Keratinocyte (primary cell): ENCODE measurements around the gene TOR3A. TPM values are rescaled to one million over a fixed set of nuclear protein-coding genes. Genes with fewer than 3 reads are reported as not detected.

Experiments used
- DNase-seq: peaks from one replicate; pipeline ENCODE4 v3.0.0-alpha.2; 2011; ENCODE audit warnings: low read depth, missing footprints, low spot score
- FAIRE-seq: peaks from 2 replicates; lab custom pipeline; 2011; peaks lifted over from hg19 to GRCh38; lab: Jason Lieb, UNC
- H2AFZ ChIP-seq: 2 replicates; pipeline ENCODE4 v1.6.0; 2012; ENCODE audit warnings: low read length, control low read depth, inconsistent platforms; ENCODE audit not compliant: control insufficient read depth
- H3K27ac ChIP-seq: 2 replicates; pipeline ENCODE4 v1.5.1; 2011; ENCODE audit warnings: low read length; ENCODE audit not compliant: control insufficient read depth, insufficient read depth
- H3K27me3 ChIP-seq: 3 replicates; pipeline ENCODE4 v1.6.0; 2011; ENCODE audit warnings: low read length; ENCODE audit not compliant: control insufficient read depth, insufficient read depth; ENCODE audit errors: extremely low read depth
- H3K36me3 ChIP-seq, 2 experiments: 2 replicates in 1 of 2; 3 replicates in 1 of 2; pipeline ENCODE4 v1.5.1; 2011; ENCODE audit warnings: low read length in 2 of 2, mild to moderate bottlenecking in 1 of 2; ENCODE audit not compliant: control insufficient read depth in 2 of 2, insufficient read depth in 2 of 2; ENCODE audit errors: extremely low read depth in 1 of 2
- H3K4me1 ChIP-seq: 3 replicates; pipeline ENCODE4 v1.5.1; 2011; ENCODE audit warnings: low read length; ENCODE audit not compliant: control insufficient read depth, insufficient read depth; ENCODE audit errors: extremely low read depth
- H3K4me2 ChIP-seq: 3 replicates; pipeline ENCODE4 v1.6.0; 2011; ENCODE audit warnings: low read depth, low read length; ENCODE audit not compliant: control insufficient read depth, insufficient read depth; ENCODE audit errors: extremely low read depth
- H3K4me3 ChIP-seq, 3 experiments: fragments of 200-600 bp in 1 of 3; sonication (generic) in 1 of 3; 2 replicates in 2 of 3; 3 replicates in 1 of 3; pipeline ENCODE4 v1.5.1; 2011 to 2016; ENCODE audit warnings: low read length in 3 of 3, mild to moderate bottlenecking in 3 of 3, control low read depth in 2 of 3, inconsistent platforms in 1 of 3, low read depth in 1 of 3, mixed read lengths in 1 of 3, mixed run types in 1 of 3, moderate library complexity in 1 of 3; ENCODE audit not compliant: control insufficient read depth in 2 of 3, insufficient read depth in 2 of 3; ENCODE audit errors: extremely low read depth in 1 of 3
- H3K79me2 ChIP-seq: 2 replicates; pipeline ENCODE4 v1.6.0; 2012; ENCODE audit warnings: low read length; ENCODE audit not compliant: control insufficient read depth, insufficient read depth
- H3K9ac ChIP-seq: 3 replicates; pipeline ENCODE4 v1.6.0; 2011; ENCODE audit warnings: low read length; ENCODE audit not compliant: control insufficient read depth, insufficient read depth; ENCODE audit errors: extremely low read depth
- H3K9me1 ChIP-seq: 3 replicates; pipeline ENCODE4 v1.6.0; 2011; ENCODE audit warnings: low read length; ENCODE audit not compliant: control insufficient read depth, insufficient read depth; ENCODE audit errors: extremely low read depth
- H3K9me3 ChIP-seq: 2 replicates; pipeline ENCODE4 v1.5.1; 2012; ENCODE audit warnings: low read depth, low read length; ENCODE audit not compliant: control insufficient read depth
- H4K20me1 ChIP-seq: 3 replicates; pipeline ENCODE4 v1.6.0; 2011; ENCODE audit warnings: low read length; ENCODE audit not compliant: control insufficient read depth, insufficient read depth; ENCODE audit errors: extremely low read depth
- CTCF ChIP-seq, 3 experiments: IDR thresholded peaks in 1 of 3; conservative IDR thresholded peaks in 1 of 3; optimal IDR thresholded peaks in 1 of 3; 2 replicates in 2 of 3; 3 replicates in 1 of 3; pipeline versions ENCODE3 to v1.5.1; 2011; ENCODE audit warnings: low read length in 3 of 3, mild to moderate bottlenecking in 3 of 3, moderate library complexity in 2 of 3, control low read depth in 1 of 3, inconsistent platforms in 1 of 3; ENCODE audit not compliant: insufficient read depth in 2 of 3; ENCODE audit errors: extremely low read depth in 1 of 3
- EZH2 ChIP-seq: IDR thresholded peaks from one replicate; pipeline ENCODE4 v1.6.1; 2012; ENCODE audit warnings: inconsistent platforms, mild to moderate bottlenecking, low read length, moderate library complexity
- dilution Hi-C: fragments of 300-500 bp; cut with MboI; formaldehyde crosslinking; loops from one replicate; pipeline ENCODE4 v1.7.0; 2020; ENCODE audit warnings: low sequenced_read_pairs; ENCODE audit not compliant: extremely low pct_ligation_motif_present
- polyA plus RNA-seq, 5 experiments: library from polyadenylated mRNA; depleted of rRNA in 3 of 5; stranded (reverse) in 3 of 5; stranded (forward) in 1 of 5; unstranded in 1 of 5; fragments of >200 nt; gene quantifications; 1 replicate in 1 of 5; 2 replicates in 3 of 5; 3 replicates in 1 of 5; pipeline versions ENCODE4 v1.2.1 to v1.2.3, GENCODE V29; 2011 to 2012; ENCODE audit warnings: missing spikeins in 2 of 5, low read depth in 1 of 5, low replicate concordance in 1 of 5

The TOR3A gene
- polyA plus RNA-seq, 1 donor (not counting 4 experiments of a cell fraction or from before 2014, with no cell fraction given), result 16.8 TPM

- H3K4me1 ChIP-seq, result peaks cover 7% of the 10 kb centered on the region
- peaks cover 3% of the 10 kb centered on the region for H4K20me1 ChIP-seq
- no peak overlapping the region for H3K9ac ChIP-seq
- H3K79me2 ChIP-seq, result peaks cover 33% of the 10 kb centered on the region
- FAIRE-seq (no peak), DNase-seq (no peak)
- TF ChIP-seq CTCF (optimal IDR thresholded peaks at IDR 0.05 in 1 of 3, IDR thresholded peaks at IDR 0.05 in 1 of 3, conservative IDR thresholded peaks at IDR 0.05 in 1 of 3; ENCODE audit: extremely low read depth in 1 of 3, insufficient read depth in 2 of 3, low read length in 3 of 3) (no peak), EZH2 (no peak)
- no peaks in the 10 kb centered on the region for H3K9me1 ChIP-seq
- dilution Hi-C loops, result no loop called here
- H3K9me3 ChIP-seq, result no peaks in the 10 kb centered on the region
- no peak overlapping the region for H2AFZ ChIP-seq
- H3K27ac ChIP-seq, result no peak overlapping the region
- H3K4me3 ChIP-seq, result no peak overlapping the region
- H3K27me3 ChIP-seq, result no peaks in the 10 kb centered on the region
- H3K36me3 ChIP-seq, result peaks cover 32 to 33% of the 10 kb centered on the region in 2 experiments
- H3K4me2 ChIP-seq, result no peak overlapping the region
These were observed 37.6 kb downstream of the TOR3A start for GRCh38 chr1:179119513-179119912.

DNA sequence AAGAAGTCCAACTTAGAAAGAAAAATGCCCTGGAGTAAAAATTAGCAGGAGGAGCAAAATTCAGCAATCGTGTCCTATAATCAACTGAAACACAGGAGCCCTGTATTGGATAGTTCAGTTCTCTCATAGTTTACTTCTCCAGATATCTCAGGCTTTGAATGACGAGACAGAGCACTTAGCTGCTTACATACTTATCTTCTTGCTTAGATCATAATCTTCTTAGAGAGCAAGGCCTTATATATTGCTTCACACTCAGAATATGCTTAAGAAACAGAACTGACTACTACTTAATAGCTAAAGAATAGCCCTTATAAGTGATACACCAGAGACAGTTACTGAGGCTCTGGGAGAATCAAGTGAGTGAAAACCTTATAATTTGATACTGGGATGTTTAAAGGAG is 38.9 kb downstream of the TOR3A start:
- H3K27ac ChIP-seq, result no peak overlapping the region
- DNase-seq (no peak), FAIRE-seq (no peak)
- peaks cover 13% of the 10 kb centered on the region for H3K4me1 ChIP-seq
- dilution Hi-C loops, result no loop called here
- no peak overlapping the region for H3K4me3 ChIP-seq
- no peak overlapping the region for H3K4me2 ChIP-seq
- peaks cover 31 to 34% of the 10 kb centered on the region in 2 experiments for H3K36me3 ChIP-seq
- no peak overlapping the region for H3K9ac ChIP-seq
- TF ChIP-seq CTCF (optimal IDR thresholded peaks at IDR 0.05 in 1 of 3, IDR thresholded peaks at IDR 0.05 in 1 of 3, conservative IDR thresholded peaks at IDR 0.05 in 1 of 3; ENCODE audit: extremely low read depth in 1 of 3, insufficient read depth in 2 of 3, low read length in 3 of 3), result no peak
- no peak for TF ChIP-seq EZH2
- no peak overlapping the region for H2AFZ ChIP-seq
- H3K27me3 ChIP-seq, result no peaks in the 10 kb centered on the region
- no peaks in the 10 kb centered on the region for H3K9me1 ChIP-seq
- no peaks in the 10 kb centered on the region for H3K9me3 ChIP-seq
- H4K20me1 ChIP-seq, result peaks cover 3% of the 10 kb centered on the region
- peaks cover 42% of the 10 kb centered on the region for H3K79me2 ChIP-seq
